ENCODE measurements around the gene SATB1.

DNA sequence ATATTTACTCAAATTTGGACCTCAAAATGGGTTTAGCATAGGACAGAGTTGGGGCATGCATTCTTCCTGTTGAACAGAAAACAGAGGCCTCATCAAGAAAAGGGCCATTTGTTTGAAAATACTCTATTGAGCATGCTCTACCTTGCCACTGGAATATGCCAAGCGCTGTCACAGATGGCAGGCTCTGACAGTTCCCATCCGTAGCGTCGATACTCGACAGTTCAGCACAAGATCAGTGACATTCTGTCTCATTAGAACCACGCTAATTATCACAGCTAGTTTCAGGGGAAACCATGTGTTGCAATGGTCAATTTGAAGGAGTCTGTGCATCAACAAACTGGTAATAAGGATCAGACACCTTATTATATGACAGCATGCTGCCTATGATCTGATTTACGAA lies 54.5 kb downstream of the SATB1 start:
- TF ChIP-seq EZH2 (IDR thresholded peaks at IDR 0.05) (no peak), ATF3 (IDR thresholded peaks at IDR 0.05) (no peak)
- TF ChIP-seq, protein P1, sequence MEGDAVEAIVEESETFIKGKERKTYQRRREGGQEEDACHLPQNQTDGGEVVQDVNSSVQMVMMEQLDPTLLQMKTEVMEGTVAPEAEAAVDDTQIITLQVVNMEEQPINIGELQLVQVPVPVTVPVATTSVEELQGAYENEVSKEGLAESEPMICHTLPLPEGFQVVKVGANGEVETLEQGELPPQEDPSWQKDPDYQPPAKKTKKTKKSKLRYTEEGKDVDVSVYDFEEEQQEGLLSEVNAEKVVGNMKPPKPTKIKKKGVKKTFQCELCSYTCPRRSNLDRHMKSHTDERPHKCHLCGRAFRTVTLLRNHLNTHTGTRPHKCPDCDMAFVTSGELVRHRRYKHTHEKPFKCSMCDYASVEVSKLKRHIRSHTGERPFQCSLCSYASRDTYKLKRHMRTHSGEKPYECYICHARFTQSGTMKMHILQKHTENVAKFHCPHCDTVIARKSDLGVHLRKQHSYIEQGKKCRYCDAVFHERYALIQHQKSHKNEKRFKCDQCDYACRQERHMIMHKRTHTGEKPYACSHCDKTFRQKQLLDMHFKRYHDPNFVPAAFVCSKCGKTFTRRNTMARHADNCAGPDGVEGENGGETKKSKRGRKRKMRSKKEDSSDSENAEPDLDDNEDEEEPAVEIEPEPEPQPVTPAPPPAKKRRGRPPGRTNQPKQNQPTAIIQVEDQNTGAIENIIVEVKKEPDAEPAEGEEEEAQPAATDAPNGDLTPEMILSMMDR (IDR thresholded peaks at IDR 0.05 in 2 of 3, conservative IDR thresholded peaks at IDR 0.05 in 1 of 3; ENCODE audit: borderline replicate concordance in 1 of 3, insufficient read depth in 1 of 3, low read depth in 2 of 3, low read length in 2 of 3) = no peak
